Hepatocyte (in vitro differentiated cells): Measurements from ENCODE around the gene LRBA. TPM values are rescaled to one million over a fixed set of nuclear protein-coding genes. Genes with fewer than 3 reads are reported as not detected.

Experiments used
- DNase-seq: peaks from one replicate; pipeline ENCODE4 v3.0.0-alpha.2; 2016; ENCODE audit warnings: low spot score
- H2AFZ ChIP-seq: fragments of 200-600 bp; sonication (generic); 2 replicates; pipeline ENCODE4 v1.6.0; 2016; ENCODE audit warnings: antibody characterized with exemption, mild to moderate bottlenecking
- H3K27ac ChIP-seq: fragments of 200-600 bp; sonication (generic); 2 replicates; pipeline ENCODE4 v1.5.1; 2016; ENCODE audit warnings: mild to moderate bottlenecking
- H3K27me3 ChIP-seq: fragments of 200-600 bp; sonication (generic); 2 replicates; pipeline ENCODE4 v1.6.1; 2016
- H3K36me3 ChIP-seq: fragments of 200-600 bp; sonication (generic); replicated peaks from 2 replicates; pipeline ENCODE4 v1.5.1; 2016; ENCODE audit warnings: low read depth; ENCODE audit not compliant: insufficient read depth
- H3K4me1 ChIP-seq: fragments of 200-600 bp; sonication (generic); 2 replicates; pipeline ENCODE4 v1.5.1; 2016; ENCODE audit warnings: mild to moderate bottlenecking, moderate library complexity; ENCODE audit not compliant: insufficient read depth
- H3K4me2 ChIP-seq: fragments of 200-600 bp; sonication (generic); 2 replicates; pipeline ENCODE4 v1.6.0; 2016
- H3K4me3 ChIP-seq: fragments of 200-600 bp; sonication (generic); 2 replicates; pipeline ENCODE4 v1.5.1; 2016; ENCODE audit warnings: mild to moderate bottlenecking
- H3K79me2 ChIP-seq: fragments of 200-600 bp; sonication (generic); 2 replicates; pipeline ENCODE4 v1.6.0; 2017; ENCODE audit warnings: mild to moderate bottlenecking
- H3K9me2 ChIP-seq: fragments of 200-600 bp; sonication (generic); replicated peaks from 2 replicates; pipeline ENCODE4 v1.6.0; 2017; ENCODE audit warnings: mild to moderate bottlenecking; ENCODE audit not compliant: insufficient read depth
- H3K9me3 ChIP-seq: fragments of 200-600 bp; sonication (generic); 2 replicates; pipeline ENCODE4 v1.5.1; 2016; ENCODE audit warnings: low read depth, mild to moderate bottlenecking
- H4K20me1 ChIP-seq: fragments of 200-600 bp; sonication (generic); 2 replicates; pipeline ENCODE4 v1.6.0; 2016; ENCODE audit warnings: mild to moderate bottlenecking; ENCODE audit not compliant: insufficient read depth, poor library complexity, severe bottlenecking
- EZH2 ChIP-seq: fragments of 200-600 bp; sonication (generic); IDR thresholded peaks from 2 replicates; pipeline ENCODE4 v1.6.1; 2016; ENCODE audit warnings: antibody characterized with exemption, mild to moderate bottlenecking, borderline replicate concordance
- EZH2phosphoT487 ChIP-seq: fragments of 200-600 bp; sonication (generic); IDR thresholded peaks from one replicate; pipeline ENCODE4 v1.6.1; 2018; ENCODE audit warnings: antibody characterized with exemption, mild to moderate bottlenecking, low read depth, moderate library complexity; ENCODE audit not compliant: unreplicated experiment, severe bottlenecking
- WGBS: methylation state at CpG from one replicate; pipeline ENCODE4 v1.1.6; 2016; ENCODE audit warnings: low lambda C conversion rate; ENCODE audit errors: missing lambda C conversion rate; 5-methylcytosine and 5-hydroxymethylcytosine counted together
- polyA plus RNA-seq: library from polyadenylated mRNA; unstranded; fragments of >200 nt; fragmentation: Nextera tagmentation; extraction: Ambion mirVana; gene quantifications from 2 replicates; pipeline ENCODE4 v1.2.1, GENCODE V29; 2016
- total RNA-seq: library from RNA; depleted of rRNA; stranded (reverse); fragments of >200 nt; gene quantifications from 2 replicates; pipeline ENCODE4 v1.2.3, GENCODE V29; 2014
- TF ChIP-seq, protein P1 (sequence below): fragments of 200-600 bp; sonication (generic); IDR thresholded peaks from 2 replicates; pipeline ENCODE4 v1.5.1; 2016; ENCODE audit warnings: antibody characterized with exemption, mild to moderate bottlenecking; ENCODE audit not compliant: poor library complexity

LRBA gene
- total and polyA plus RNA-seq, 2 experiments from 2014 or later: 14.1 to 69.4 TPM

DNA sequence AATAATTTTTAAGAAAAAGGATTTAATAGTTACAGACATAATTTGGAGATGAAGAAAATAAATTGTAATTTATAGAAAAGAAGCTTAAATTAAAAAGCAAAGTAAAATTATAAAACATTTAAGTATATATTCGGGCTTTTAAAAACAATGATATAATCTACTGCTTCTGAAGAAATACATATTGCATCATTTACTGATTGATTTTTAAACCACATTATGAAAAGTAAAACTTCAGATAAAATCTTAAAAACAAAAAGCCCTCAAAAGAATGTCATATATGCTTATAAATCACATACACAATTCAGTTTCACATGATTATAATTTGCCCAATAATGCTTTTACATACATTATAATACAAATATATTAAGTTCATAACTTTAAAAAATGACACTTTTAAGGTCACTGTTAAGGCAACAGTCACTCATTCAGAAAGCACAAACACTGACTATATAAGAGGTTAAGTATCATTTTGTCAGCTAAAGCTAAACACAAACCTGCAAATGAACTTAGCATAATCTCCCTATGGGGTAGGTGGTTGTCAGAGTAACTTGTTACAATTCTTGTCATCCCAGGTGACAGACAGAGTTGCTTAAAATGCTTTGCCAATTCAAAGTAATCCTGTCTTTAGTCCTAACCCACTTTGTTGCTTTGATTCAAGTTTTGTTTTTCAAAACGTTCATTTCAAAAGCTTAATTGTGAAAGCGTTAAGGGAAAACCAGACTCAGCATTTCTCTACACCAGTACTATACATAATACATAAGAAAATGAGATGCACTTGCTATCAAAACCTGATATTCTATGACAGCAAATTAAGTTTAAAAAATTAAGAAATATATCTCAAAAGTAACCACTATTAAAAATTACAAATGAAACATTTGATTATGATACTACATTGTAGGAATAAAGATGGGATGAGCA lies 523.7 kb downstream of the LRBA start:
- no peak overlapping the region for H2AFZ ChIP-seq
- H3K36me3 ChIP-seq: no peaks in the 10 kb centered on the region
- 48% methylated on average over 3 of the region's 3 CpGs for WGBS
- TF ChIP-seq, protein P1, sequence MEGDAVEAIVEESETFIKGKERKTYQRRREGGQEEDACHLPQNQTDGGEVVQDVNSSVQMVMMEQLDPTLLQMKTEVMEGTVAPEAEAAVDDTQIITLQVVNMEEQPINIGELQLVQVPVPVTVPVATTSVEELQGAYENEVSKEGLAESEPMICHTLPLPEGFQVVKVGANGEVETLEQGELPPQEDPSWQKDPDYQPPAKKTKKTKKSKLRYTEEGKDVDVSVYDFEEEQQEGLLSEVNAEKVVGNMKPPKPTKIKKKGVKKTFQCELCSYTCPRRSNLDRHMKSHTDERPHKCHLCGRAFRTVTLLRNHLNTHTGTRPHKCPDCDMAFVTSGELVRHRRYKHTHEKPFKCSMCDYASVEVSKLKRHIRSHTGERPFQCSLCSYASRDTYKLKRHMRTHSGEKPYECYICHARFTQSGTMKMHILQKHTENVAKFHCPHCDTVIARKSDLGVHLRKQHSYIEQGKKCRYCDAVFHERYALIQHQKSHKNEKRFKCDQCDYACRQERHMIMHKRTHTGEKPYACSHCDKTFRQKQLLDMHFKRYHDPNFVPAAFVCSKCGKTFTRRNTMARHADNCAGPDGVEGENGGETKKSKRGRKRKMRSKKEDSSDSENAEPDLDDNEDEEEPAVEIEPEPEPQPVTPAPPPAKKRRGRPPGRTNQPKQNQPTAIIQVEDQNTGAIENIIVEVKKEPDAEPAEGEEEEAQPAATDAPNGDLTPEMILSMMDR: no peak
- no peak for TF ChIP-seq EZH2
- no peak for TF ChIP-seq EZH2phosphoT487
- H3K9me2 ChIP-seq: no peaks in the 10 kb centered on the region
- no peak overlapping the region for H3K27ac ChIP-seq
- H3K27me3 ChIP-seq: no peaks in the 10 kb centered on the region
- no peaks in the 10 kb centered on the region for H3K9me3 ChIP-seq
- no peaks in the 10 kb centered on the region for H3K79me2 ChIP-seq
- H3K4me2 ChIP-seq: no peak overlapping the region
- H3K4me1 ChIP-seq: no peaks in the 10 kb centered on the region
- H3K4me3 ChIP-seq: no peak overlapping the region
- H4K20me1 ChIP-seq: no peaks in the 10 kb centered on the region
- DNase-seq: no peak

DNA sequence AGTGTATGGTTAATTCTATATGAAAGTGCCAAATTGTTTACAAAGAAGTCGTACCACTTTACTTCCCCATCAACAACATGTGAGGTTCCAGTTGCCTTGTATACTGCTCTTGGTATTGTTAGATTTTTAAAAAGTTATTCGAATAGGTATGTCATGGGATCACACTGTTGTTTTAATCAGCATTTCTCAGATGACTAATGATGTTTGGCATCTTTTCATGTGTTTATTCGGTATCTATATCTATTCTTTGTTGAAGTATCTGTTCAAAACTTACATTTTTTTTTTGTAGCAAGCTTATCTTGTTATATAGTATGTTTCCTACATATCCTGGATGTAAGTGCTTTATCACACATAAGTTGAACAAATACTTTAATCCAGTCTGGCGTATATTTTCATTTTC lies 532.5 kb downstream of the LRBA start:
- Histone ChIP-seq H3K9me2 (no peaks in the 10 kb centered on the region), H3K79me2 (no peaks in the 10 kb centered on the region), H3K4me3 (no peak overlapping the region), H3K9me3 (no peaks in the 10 kb centered on the region), H3K36me3 (no peaks in the 10 kb centered on the region), H3K4me1 (no peaks in the 10 kb centered on the region), H4K20me1 (no peaks in the 10 kb centered on the region), H3K27me3 (no peaks in the 10 kb centered on the region), H2AFZ (no peak overlapping the region), H3K4me2 (no peak overlapping the region), H3K27ac (no peak overlapping the region)
- WGBS: 91% methylated on average over 4 of the region's 4 CpGs
- DNase-seq: no peak
- no peak for TF ChIP-seq EZH2phosphoT487
- no peak for TF ChIP-seq EZH2
- TF ChIP-seq, protein P1: no peak

GRCh38 chr4:150479657-150480056 lies 535.4 kb downstream of the LRBA start:
- Histone ChIP-seq H4K20me1 (no peaks in the 10 kb centered on the region), H3K36me3 (no peaks in the 10 kb centered on the region), H3K4me2 (no peak overlapping the region), H2AFZ (no peak overlapping the region), H3K9me2 (no peaks in the 10 kb centered on the region), H3K4me3 (no peak overlapping the region), H3K4me1 (no peaks in the 10 kb centered on the region), H3K27ac (no peak overlapping the region), H3K9me3 (no peaks in the 10 kb centered on the region), H3K27me3 (no peaks in the 10 kb centered on the region), H3K79me2 (no peaks in the 10 kb centered on the region)
- no peak for TF ChIP-seq EZH2phosphoT487
- no peak for DNase-seq
- 76% methylated on average over 3 of the region's 3 CpGs for WGBS

DNA sequence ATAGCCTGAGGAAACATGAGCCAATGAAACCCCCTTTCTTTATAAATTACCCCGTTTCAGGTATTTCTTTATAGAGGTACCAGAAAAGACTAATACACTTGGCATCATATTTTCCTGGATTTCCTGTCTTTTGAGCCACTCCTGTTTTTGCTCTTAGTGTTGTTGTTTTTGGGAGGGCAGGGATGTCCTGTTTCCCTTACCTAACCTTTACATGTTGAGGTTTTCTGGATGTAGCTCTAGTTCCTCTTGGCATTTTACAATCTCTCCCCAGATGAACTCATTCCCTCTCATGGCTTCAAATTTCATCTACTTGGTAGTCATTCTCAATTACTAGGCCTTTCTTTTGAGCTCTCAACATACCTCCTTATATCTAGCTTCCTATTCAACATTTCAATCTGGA lies 537.2 kb downstream of the LRBA start:
- WGBS: 96% methylated on average over 1 of the region's 1 CpG
- H3K9me2 ChIP-seq: no peaks in the 10 kb centered on the region
- no peaks in the 10 kb centered on the region for H3K79me2 ChIP-seq
- no peaks in the 10 kb centered on the region for H3K36me3 ChIP-seq
- no peaks in the 10 kb centered on the region for H3K4me1 ChIP-seq
- TF ChIP-seq EZH2phosphoT487 (no peak), EZH2 (no peak)
- TF ChIP-seq, protein P1: no peak
- H3K27ac ChIP-seq: no peak overlapping the region
- no peaks in the 10 kb centered on the region for H3K9me3 ChIP-seq
- no peak overlapping the region for H2AFZ ChIP-seq
- DNase-seq: no peak
- no peaks in the 10 kb centered on the region for H4K20me1 ChIP-seq
- no peak overlapping the region for H3K4me3 ChIP-seq
- no peaks in the 10 kb centered on the region for H3K27me3 ChIP-seq
- H3K4me2 ChIP-seq: no peak overlapping the region
